H1 (cell line): ENCODE results near the gene ALX1. TPM values are rescaled to one million over a fixed set of nuclear protein-coding genes. Genes with fewer than 3 reads are reported as not detected.
A peak's percentile ranks its signal among the peaks of the same experiment; 100 is the strongest.

Experiments
- CTCF ChIA-PET: fragments of 300-600 bp; sonication (Branson Sonifier 250); formaldehyde crosslinking; loops from one replicate; lab custom pipeline; 2021; ENCODE audit not compliant: partially characterized antibody; lab: Charles Lee
- POLR2A ChIA-PET: fragments of 300-600 bp; sonication (Branson Sonifier 250); formaldehyde crosslinking; loops from one replicate; lab custom pipeline; 2021; ENCODE audit warnings: inconsistent platforms; ENCODE audit not compliant: partially characterized antibody; lab: Charles Lee
- DNase-seq, 2 experiments: peaks; one replicate each; pipeline versions ENCODE4 v3.0.0 to v3.0.0-alpha.2; 2010 to 2022; ENCODE audit warnings: low spot score in 2 of 2, low read depth in 1 of 2, mixed read lengths in 1 of 2
- FAIRE-seq: peaks from 2 replicates; lab custom pipeline; 2011; peaks lifted over from hg19 to GRCh38; lab: Jason Lieb, UNC
- H2AFZ ChIP-seq: 2 replicates; pipeline ENCODE4 v1.8.1; 2012; ENCODE audit warnings: low read length, inconsistent platforms
- H2AK5ac ChIP-seq: 2 replicates; pipeline ENCODE4 v1.6.1; 2013; ENCODE audit warnings: low read depth, low read length
- H2BK120ac ChIP-seq: replicated peaks from 2 replicates; pipeline ENCODE3; 2013; ENCODE audit warnings: low read depth, low read length, inconsistent platforms
- H2BK12ac ChIP-seq: 2 replicates; pipeline ENCODE4 v1.6.1; 2013; ENCODE audit warnings: low read depth, low read length
- H2BK15ac ChIP-seq: 2 replicates; pipeline ENCODE4 v1.6.1; 2013; ENCODE audit warnings: low read length
- H2BK20ac ChIP-seq: 2 replicates; pipeline ENCODE4 v1.6.1; 2013; ENCODE audit warnings: low read length
- H2BK5ac ChIP-seq: 2 replicates; pipeline ENCODE4 v1.6.1; 2013; ENCODE audit warnings: low read depth, low read length
- H3K14ac ChIP-seq: 2 replicates; pipeline ENCODE4 v1.6.1; 2013; ENCODE audit warnings: inconsistent platforms; ENCODE audit not compliant: insufficient read length
- H3K18ac ChIP-seq: 2 replicates; pipeline ENCODE4 v1.6.1; 2013; ENCODE audit warnings: low read length; ENCODE audit errors: extremely low read depth
- H3K23ac ChIP-seq: 2 replicates; pipeline ENCODE4 v1.6.1; 2013; ENCODE audit warnings: inconsistent platforms; ENCODE audit not compliant: insufficient read length
- H3K23me2 ChIP-seq: 2 replicates; pipeline ENCODE4 v1.6.1; 2013; ENCODE audit warnings: low read depth, low read length
- H3K27ac ChIP-seq: 2 replicates; pipeline ENCODE4 v1.6.1; 2011; ENCODE audit warnings: low read depth, low read length, inconsistent platforms
- H3K27me3 ChIP-seq, 4 experiments: replicated peaks in 1 of 4; 1 replicate in 1 of 4; 2 replicates in 3 of 4; pipeline versions ENCODE4 v1.6.1 to v1.8.1; 2011 to 2013; ENCODE audit warnings: low read length in 3 of 4, mild to moderate bottlenecking in 3 of 4, inconsistent platforms in 2 of 4, mixed read lengths in 2 of 4, moderate library complexity in 1 of 4; ENCODE audit not compliant: control insufficient read depth in 3 of 4, insufficient read depth in 3 of 4; ENCODE audit errors: extremely low read depth in 1 of 4
- H3K36me3 ChIP-seq, 4 experiments: 2 replicates each; pipeline versions ENCODE4 v1.6.1 to v1.8.1; 2011 to 2013; ENCODE audit warnings: mild to moderate bottlenecking in 4 of 4, low read length in 3 of 4, moderate library complexity in 2 of 4, control low read depth in 1 of 4, inconsistent platforms in 1 of 4; ENCODE audit not compliant: insufficient read depth in 4 of 4, control insufficient read depth in 2 of 4
- H3K4ac ChIP-seq: replicated peaks from 2 replicates; pipeline ENCODE3; 2013; ENCODE audit warnings: low read length, low read depth, mixed read lengths, inconsistent platforms; ENCODE audit not compliant: insufficient read length
- H3K4me1 ChIP-seq, 4 experiments: replicated peaks in 1 of 4; 1 replicate in 1 of 4; 2 replicates in 3 of 4; pipeline versions ENCODE4 v1.6.1 to v1.8.1; 2011 to 2013; ENCODE audit warnings: low read length in 3 of 4, inconsistent platforms in 2 of 4, mixed read lengths in 1 of 4; ENCODE audit not compliant: insufficient read depth in 4 of 4, control insufficient read depth in 3 of 4
- H3K4me2 ChIP-seq, 2 experiments: 2 replicates each; pipeline versions ENCODE4 v1.6.1 to v1.8.1; 2011 to 2013; ENCODE audit warnings: low read depth in 2 of 2, low read length in 2 of 2, control low read depth in 1 of 2, inconsistent platforms in 1 of 2, mild to moderate bottlenecking in 1 of 2; ENCODE audit not compliant: insufficient read depth in 1 of 2
- H3K4me3 ChIP-seq, 4 experiments: fragments of 200-600, 300-600 bp in 1 of 4; sonication (generic), shearing (Covaris generic), sonication (Bioruptor Twin) in 1 of 4; 2 replicates each; pipeline versions ENCODE4 v1.5.1 to v1.8.1; 2011 to 2016; ENCODE audit warnings: low read length in 4 of 4, low read depth in 3 of 4, control low read depth in 2 of 4, inconsistent platforms in 2 of 4, mild to moderate bottlenecking in 2 of 4, mixed read lengths in 1 of 4, moderate library complexity in 1 of 4; ENCODE audit not compliant: insufficient read depth in 2 of 4; ENCODE audit errors: extremely low read depth in 1 of 4
- H3K56ac ChIP-seq: replicated peaks from 2 replicates; pipeline ENCODE3; 2013; ENCODE audit warnings: low read depth, mild to moderate bottlenecking, mixed read lengths, low read length, inconsistent platforms; ENCODE audit not compliant: insufficient read length
- H3K79me1 ChIP-seq: 2 replicates; pipeline ENCODE4 v1.6.1; 2013; ENCODE audit warnings: low read depth, low read length, control low read depth
- H3K79me2 ChIP-seq, 2 experiments: 2 replicates each; pipeline versions ENCODE4 v1.6.1 to v1.8.1; 2012 to 2013; ENCODE audit warnings: low read length in 2 of 2, mild to moderate bottlenecking in 2 of 2, inconsistent platforms in 1 of 2; ENCODE audit not compliant: insufficient read depth in 2 of 2, control insufficient read depth in 1 of 2
- H3K9ac ChIP-seq, 4 experiments: replicated peaks in 1 of 4; 1 replicate in 1 of 4; 2 replicates in 3 of 4; pipeline versions ENCODE4 v1.6.1 to v1.8.1; 2011 to 2013; ENCODE audit warnings: low read depth in 3 of 4, low read length in 3 of 4, control low read depth in 2 of 4, mild to moderate bottlenecking in 2 of 4, moderate library complexity in 2 of 4, inconsistent platforms in 1 of 4; ENCODE audit errors: extremely low read depth in 1 of 4
- H3K9me3 ChIP-seq, 2 experiments: 2 replicates each; pipeline versions ENCODE4 v1.6.1 to v1.8.1; 2012 to 2013; ENCODE audit warnings: mild to moderate bottlenecking in 2 of 2, moderate library complexity in 2 of 2, control low read depth in 1 of 2, inconsistent platforms in 1 of 2, low read depth in 1 of 2, low read length in 1 of 2, mixed read lengths in 1 of 2; ENCODE audit not compliant: insufficient read depth in 2 of 2
- H4K20me1 ChIP-seq, 2 experiments: replicated peaks in 1 of 2; 2 replicates each; pipeline versions ENCODE3 to v1.8.1; 2011 to 2013; ENCODE audit warnings: inconsistent platforms in 2 of 2, low read length in 2 of 2, mild to moderate bottlenecking in 1 of 2; ENCODE audit not compliant: insufficient read depth in 2 of 2, control insufficient read depth in 1 of 2
- H4K5ac ChIP-seq: 2 replicates; pipeline ENCODE4 v1.6.1; 2013; ENCODE audit warnings: low read length, low read depth, mixed read lengths, inconsistent platforms; ENCODE audit not compliant: insufficient read length
- H4K8ac ChIP-seq: 2 replicates; pipeline ENCODE4 v1.8.0; 2013; ENCODE audit warnings: mild to moderate bottlenecking, moderate library complexity, low read length, inconsistent platforms; ENCODE audit not compliant: insufficient read depth; ENCODE audit errors: extremely low read depth
- H4K91ac ChIP-seq: replicated peaks from 2 replicates; pipeline ENCODE3; 2013; ENCODE audit warnings: low read length, mixed read lengths, inconsistent platforms; ENCODE audit not compliant: insufficient read length
- ATF2 ChIP-seq: IDR thresholded peaks from 2 replicates; pipeline ENCODE4 v1.6.1; 2012; ENCODE audit warnings: low read length, inconsistent platforms
- CEBPB ChIP-seq: IDR thresholded peaks from 2 replicates; pipeline ENCODE4 v1.6.1; 2012; ENCODE audit warnings: low read depth, low read length
- CHD2 ChIP-seq: IDR thresholded peaks from 2 replicates; pipeline ENCODE4 v1.6.1; 2012; ENCODE audit warnings: low read length, improper control_type of control experiment
- EZH2 ChIP-seq: fragments of 200-600 bp; sonication (generic); IDR thresholded peaks from 2 replicates; pipeline ENCODE4 v1.7.1; 2012; ENCODE audit warnings: low read depth, mild to moderate bottlenecking, moderate library complexity, low read length, inconsistent platforms; ENCODE audit not compliant: severe bottlenecking
- KDM5A ChIP-seq: fragments of 200-600 bp; IDR thresholded peaks from 2 replicates; pipeline ENCODE4 v1.7.1; 2012; ENCODE audit warnings: mild to moderate bottlenecking, low read length, inconsistent platforms, mixed read lengths
- PHF8 ChIP-seq: fragments of 200-600 bp; sonication (generic); conservative IDR thresholded peaks from 2 replicates; pipeline ENCODE4 v1.7.1; 2012; ENCODE audit warnings: low read depth, mild to moderate bottlenecking, inconsistent platforms, low read length, moderate library complexity
- RNF2 ChIP-seq: fragments of 200-900, 300-1000 bp; sonication (generic); IDR thresholded peaks from 2 replicates; pipeline ENCODE4 v1.7.1; 2016; ENCODE audit warnings: borderline replicate concordance, low read depth, mild to moderate bottlenecking, antibody characterized with exemption, low read length; ENCODE audit not compliant: poor library complexity, severe bottlenecking; ENCODE audit errors: missing control alignments
- RXRA ChIP-seq: IDR thresholded peaks from 2 replicates; pipeline ENCODE4 v1.6.1; 2011; ENCODE audit warnings: low read depth, mild to moderate bottlenecking, low read length, moderate library complexity; ENCODE audit not compliant: insufficient read depth
- TAF7 ChIP-seq: optimal IDR thresholded peaks from 2 replicates; pipeline ENCODE3; 2011; ENCODE audit warnings: low read depth, mild to moderate bottlenecking, inconsistent platforms, low read length, moderate library complexity, borderline replicate concordance
- TBP ChIP-seq: IDR thresholded peaks from 2 replicates; pipeline ENCODE4 v1.6.1; 2011; ENCODE audit warnings: low read depth, low read length, improper control_type of control experiment
- TEAD4 ChIP-seq: IDR thresholded peaks from 2 replicates; pipeline ENCODE4 v1.6.1; 2012; ENCODE audit warnings: low read depth, low read length, inconsistent platforms, mixed read lengths
- ZNF274 ChIP-seq: IDR thresholded peaks from 2 replicates; pipeline ENCODE4 v1.7.0; 2012; ENCODE audit warnings: low read length, borderline replicate concordance; ENCODE audit errors: extremely low read depth
- WGBS, 2 experiments: shearing (Covaris generic) in 1 of 2; methylation state at CpG; one replicate each; pipeline versions ENCODE4 v1.1.6 to v1.1.7; 2013 to 2015; ENCODE audit warnings: low lambda C conversion rate in 2 of 2, mixed read lengths in 2 of 2, inconsistent platforms in 1 of 2, low coverage in 1 of 2, missing lambda C conversion rate in 1 of 2; ENCODE audit not compliant: insufficient replicate concordance in 2 of 2, insufficient coverage in 1 of 2, insufficient read length in 1 of 2; ENCODE audit errors: extremely low coverage in 1 of 2, missing lambda C conversion rate in 1 of 2; 5-methylcytosine and 5-hydroxymethylcytosine counted together
- polyA plus RNA-seq, 7 experiments: library from polyadenylated mRNA; depleted of rRNA in 3 of 7; stranded (reverse) in 5 of 7; unstranded in 2 of 7; fragments of >200 nt in 5 of 7; fragments of 200-250 nt in 2 of 7; gene quantifications; 1 replicate in 5 of 7; 2 replicates in 1 of 7; 4 replicates in 1 of 7; pipeline versions ENCODE4 v1.2.1 to v1.2.3, GENCODE V29; 2011 to 2013; ENCODE audit warnings: missing spikeins in 2 of 7, mixed read lengths in 2 of 7
- total RNA-seq: library from RNA; stranded (reverse); fragmentation: NEBNext Ultra II Directional; extraction: Animal tissue kit (Norgen Biotek cat#: 25700); gene quantifications from 2 replicates; pipeline ENCODE4 v1.2.1, GENCODE V29; 2021

The ALX1 gene
- total and polyA plus RNA-seq, 2 of the 8 experiments (the other 6 are each of a cell fraction or from before 2014, with no cell fraction given): 0.41 to 0.73 TPM

- no peak overlapping the region for H2BK5ac ChIP-seq
- no peak overlapping the region for H2AFZ ChIP-seq
- H2BK15ac ChIP-seq: no peak overlapping the region
- no peaks in the 10 kb centered on the region for H3K36me3 ChIP-seq
- TF ChIP-seq EZH2 (no peak), TBP (no peak), ZNF274 (no peak), RXRA (no peak), ATF2 (no peak), PHF8 (no peak), CHD2 (no peak), TAF7 (no peak), RNF2 (no peak), KDM5A (no peak), TEAD4 (no peak), CEBPB (no peak)
- TF ChIP-seq, all 59 proteins: peak for 0
- no peak overlapping the region for H3K27ac ChIP-seq
- H4K8ac ChIP-seq: no peak overlapping the region
- peak overlapping the region; percentile 32 for H3K4ac ChIP-seq
- no peaks in the 10 kb centered on the region for H3K9me3 ChIP-seq
- no peak overlapping the region for H3K23ac ChIP-seq
- H2BK20ac ChIP-seq: no peak overlapping the region
- FAIRE-seq: no peak
- H3K14ac ChIP-seq: no peak overlapping the region
- H3K79me2 ChIP-seq: no peaks in the 10 kb centered on the region
- H3K79me1 ChIP-seq: no peaks in the 10 kb centered on the region
- ChIA-PET POLR2A (no interaction called here), CTCF (no interaction called here)
- H2AK5ac ChIP-seq: no peak overlapping the region
- H2BK120ac ChIP-seq: no peak overlapping the region
- H3K18ac ChIP-seq: no peak overlapping the region
- no peaks in the 10 kb centered on the region for H3K23me2 ChIP-seq
- WGBS, 2 experiments: 64% methylated on average over 3 of the region's 3 CpGs; no CpG with 5 or more reads in 1 of the 2 experiments
- no peak overlapping the region for H3K56ac ChIP-seq
- no peak overlapping the region for H3K4me2 ChIP-seq
- no peaks in the 10 kb centered on the region for H4K20me1 ChIP-seq
- H4K91ac ChIP-seq: no peak overlapping the region
- no peaks in the 10 kb centered on the region for H3K4me1 ChIP-seq
- no peak overlapping the region for H4K5ac ChIP-seq
- H3K9ac ChIP-seq: no peak overlapping the region
- no peak overlapping the region for H2BK12ac ChIP-seq
- H3K4me3 ChIP-seq: no peak overlapping the region
- no peaks in the 10 kb centered on the region for H3K27me3 ChIP-seq
- no peak for DNase-seq
Measured at GRCh38 chr12:85244561-85244960, 35.5 kb upstream of the ALX1 start.
